Endothelial cell of umbilical vein (primary cell): ENCODE measurements around the gene SH3BP4. TPM values are rescaled to one million over a fixed set of nuclear protein-coding genes. Genes with fewer than 3 reads are reported as not detected.

Source experiments
- BruUV-seq: library from RNA; stranded (reverse); fragments of 400-500 nt; replicated peaks from 2 replicates; lab custom pipeline; 2021; lab: Mats Ljungman, UMichigan
- CTCF ChIA-PET: fragments of 300-600, 350-600 bp; sonication (Branson Sonifier 250); formaldehyde crosslinking; loops from one replicate; lab custom pipeline; 2021; ENCODE audit warnings: antibody characterized with exemption, inconsistent platforms; lab: Charles Lee
- POLR2A ChIA-PET: fragments of 300-600, 350-600 bp; sonication (Branson Sonifier 250); formaldehyde crosslinking; loops from one replicate; lab custom pipeline; 2021; ENCODE audit warnings: antibody characterized with exemption, inconsistent platforms; lab: Charles Lee
- DNase-seq: peaks from one replicate; pipeline ENCODE4 v3.0.0-alpha.2; 2011; ENCODE audit warnings: low read depth, low spot score
- FAIRE-seq: peaks from 2 replicates; lab custom pipeline; 2011; peaks lifted over from hg19 to GRCh38; lab: Jason Lieb, UNC
- H2AFZ ChIP-seq: 2 replicates; pipeline ENCODE4 v1.6.0; 2012; ENCODE audit warnings: low read depth, low read length, control low read depth, inconsistent platforms
- H3K27ac ChIP-seq: 2 replicates; pipeline ENCODE4 v1.5.1; 2011; ENCODE audit warnings: low read depth, mild to moderate bottlenecking, control low read depth, low read length, moderate library complexity; ENCODE audit not compliant: insufficient read depth
- H3K27me3 ChIP-seq, 2 experiments: 2 replicates each; pipeline versions ENCODE4 v1.6.0 to v1.6.1; 2011; ENCODE audit warnings: low read length in 2 of 2, mixed read lengths in 1 of 2; ENCODE audit not compliant: control insufficient read depth in 2 of 2, insufficient read depth in 2 of 2
- H3K36me3 ChIP-seq, 2 experiments: 2 replicates in 1 of 2; 3 replicates in 1 of 2; pipeline ENCODE4 v1.5.1; 2011; ENCODE audit warnings: low read length in 2 of 2, mild to moderate bottlenecking in 1 of 2, moderate library complexity in 1 of 2; ENCODE audit not compliant: control insufficient read depth in 2 of 2, insufficient read depth in 2 of 2; ENCODE audit errors: extremely low read depth in 1 of 2
- H3K4me1 ChIP-seq: 3 replicates; pipeline ENCODE4 v1.5.1; 2011; ENCODE audit warnings: mild to moderate bottlenecking, low read length; ENCODE audit not compliant: control insufficient read depth, insufficient read depth; ENCODE audit errors: extremely low read depth
- H3K4me2 ChIP-seq: 2 replicates; pipeline ENCODE4 v1.6.1; 2011; ENCODE audit warnings: low read length, control low read depth, mixed read lengths; ENCODE audit not compliant: insufficient read depth
- H3K4me3 ChIP-seq, 3 experiments: fragments of 200-600 bp in 1 of 3; sonication (generic), shearing (Covaris generic) in 1 of 3; replicated peaks in 1 of 3; 2 replicates each; pipeline ENCODE4 v1.5.1; 2011 to 2016; ENCODE audit warnings: control low read depth in 3 of 3, low read length in 3 of 3, mild to moderate bottlenecking in 2 of 3, inconsistent platforms in 1 of 3, low read depth in 1 of 3, moderate library complexity in 1 of 3; ENCODE audit not compliant: insufficient read depth in 1 of 3
- H3K79me2 ChIP-seq: 2 replicates; pipeline ENCODE4 v1.6.0; 2012; ENCODE audit warnings: low read length, inconsistent platforms; ENCODE audit not compliant: control insufficient read depth, insufficient read depth
- H3K9ac ChIP-seq: replicated peaks from 2 replicates; pipeline ENCODE3; 2011; ENCODE audit warnings: low read length, control low read depth; ENCODE audit not compliant: insufficient read depth; ENCODE audit errors: extremely low read depth
- H3K9me1 ChIP-seq: replicated peaks from 3 replicates; pipeline ENCODE4 v1.6.0; 2011; ENCODE audit warnings: mild to moderate bottlenecking, low read length; ENCODE audit not compliant: control insufficient read depth, insufficient read depth; ENCODE audit errors: extremely low read depth
- H3K9me3 ChIP-seq: replicated peaks from 2 replicates; pipeline ENCODE4 v1.5.1; 2012; ENCODE audit warnings: low read length, inconsistent platforms; ENCODE audit not compliant: control insufficient read depth, insufficient read depth
- H4K20me1 ChIP-seq: replicated peaks from 2 replicates; pipeline ENCODE3; 2011; ENCODE audit warnings: mild to moderate bottlenecking, low read length; ENCODE audit not compliant: control insufficient read depth, insufficient read depth; ENCODE audit errors: extremely low read depth
- EZH2 ChIP-seq: IDR thresholded peaks from 2 replicates; pipeline ENCODE4 v1.6.1; 2012; ENCODE audit warnings: borderline replicate concordance, low read depth, mild to moderate bottlenecking, moderate library complexity, low read length, inconsistent platforms; ENCODE audit not compliant: severe bottlenecking
- FOS ChIP-seq: IDR thresholded peaks from 2 replicates; pipeline ENCODE4 v1.6.1; 2011; ENCODE audit warnings: mild to moderate bottlenecking, low read length, moderate library complexity, borderline replicate concordance; ENCODE audit not compliant: insufficient read depth
- GATA2 ChIP-seq: IDR thresholded peaks from 2 replicates; pipeline ENCODE4 v1.7.0; 2011; ENCODE audit warnings: low read depth, mild to moderate bottlenecking, moderate library complexity, mixed read lengths, low read length; ENCODE audit not compliant: insufficient read length, insufficient read depth
- JUN ChIP-seq: IDR thresholded peaks from 2 replicates; pipeline ENCODE4 v1.6.1; 2011; ENCODE audit warnings: borderline replicate concordance, low read depth; ENCODE audit not compliant: insufficient read length, insufficient read depth
- MYC ChIP-seq: IDR thresholded peaks from one replicate; pipeline ENCODE4 v1.6.1; 2011; ENCODE audit warnings: mild to moderate bottlenecking, low read depth, low read length
- POLR2AphosphoS5 ChIP-seq: IDR thresholded peaks from 2 replicates; pipeline ENCODE4 v1.6.1; 2012; ENCODE audit warnings: low read depth, mild to moderate bottlenecking, control low read depth, low read length, moderate library complexity; ENCODE audit not compliant: insufficient read depth
- dilution Hi-C: fragments of 300-500 bp; cut with MboI; formaldehyde crosslinking; loops from one replicate; pipeline ENCODE4 v1.15.0; 2019; ENCODE audit warnings: low sequenced_read_pairs; ENCODE audit not compliant: extremely low pct_ligation_motif_present
- intact Hi-C: fragments of 100-400 bp; cut with micrococcal nuclease; formaldehyde crosslinking; loops from one replicate; pipeline ENCODE4 v1.10.0; 2022
- polyA plus RNA-seq, 4 experiments: library from polyadenylated mRNA; depleted of rRNA in 3 of 4; stranded (reverse) in 3 of 4; unstranded in 1 of 4; fragments of >200 nt; gene quantifications; 2 replicates each; pipeline versions ENCODE4 v1.2.1 to v1.2.3, GENCODE V29; 2011 to 2012; ENCODE audit warnings: missing spikeins in 1 of 4
- total RNA-seq: library from RNA; stranded (reverse); gene quantifications from 2 replicates; pipeline ENCODE4 v1.2.3, GENCODE V29; 2021
- TF ChIP-seq, protein P1 (sequence below), 2 donors: IDR thresholded peaks; 1 replicate in 1 of 2; 2 replicates in 1 of 2; pipeline ENCODE4 v1.5.1; 2011; ENCODE audit warnings: low read length in 2 of 2, mild to moderate bottlenecking in 2 of 2, moderate library complexity in 2 of 2, control low read depth in 1 of 2, inconsistent platforms in 1 of 2, low read depth in 1 of 2; ENCODE audit not compliant: insufficient read depth in 1 of 2; ENCODE audit errors: extremely low read depth in 1 of 2

The SH3BP4 gene
- total and polyA plus RNA-seq, 2 donors (not counting 3 experiments of a cell fraction or from before 2014, with no cell fraction given) = 85.2 to 100.0 TPM

DNA sequence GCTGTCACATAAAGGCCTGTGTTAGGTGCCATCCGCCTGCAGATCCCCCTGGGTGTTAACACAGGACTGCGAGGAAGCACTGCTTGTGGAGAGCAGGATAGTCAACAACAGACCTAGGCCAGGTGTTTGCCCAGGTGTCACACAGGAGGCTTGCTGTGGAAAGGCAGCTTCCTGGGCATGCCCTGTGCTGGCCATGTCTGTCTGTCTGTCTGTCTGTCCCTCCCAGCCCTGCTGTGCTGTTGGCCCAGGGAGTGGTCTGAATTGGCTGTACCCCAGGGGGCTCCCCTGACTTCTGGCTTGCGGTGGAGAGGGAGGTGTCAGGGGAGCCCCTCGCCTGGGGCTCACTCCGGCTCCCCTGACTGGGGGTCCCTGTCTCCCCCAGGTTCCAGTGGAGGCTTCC, 53.2 kb downstream of the SH3BP4 start:
- Histone ChIP-seq H3K27ac (peak overlapping the region; percentile 43), H3K27me3 (no peaks in the 10 kb centered on the region), H3K4me2 (no peak overlapping the region), H3K9me1 (no peaks in the 10 kb centered on the region), H4K20me1 (no peaks in the 10 kb centered on the region), H3K79me2 (peaks cover 98% of the 10 kb centered on the region), H3K36me3 (peaks cover 10% of the 10 kb centered on the region in 2 experiments), H3K4me1 (peaks cover 24% of the 10 kb centered on the region), H3K9ac (no peak overlapping the region), H3K4me3 (no peak overlapping the region), H3K9me3 (no peaks in the 10 kb centered on the region), H2AFZ (no peak overlapping the region)
- intact Hi-C loops = loop anchor here (1.0 kb wide), 1 partner anchor 102 kb away; no protein-coding TSS in a partner anchor
- TF ChIP-seq FOS (no peak), EZH2 (no peak)
- no peak for FAIRE-seq
- POLR2A ChIA-PET = no interaction called here
- DNase-seq = no peak
- CTCF ChIA-PET = interaction anchor here (0.7 to 1.3 kb wide), 9 partner anchors 11 to 123 kb away, joined by 3 to 12 read pairs (median 4); no protein-coding TSS in a partner anchor
- BruUV-seq = no TSS peak
- dilution Hi-C loops = no loop called here

DNA sequence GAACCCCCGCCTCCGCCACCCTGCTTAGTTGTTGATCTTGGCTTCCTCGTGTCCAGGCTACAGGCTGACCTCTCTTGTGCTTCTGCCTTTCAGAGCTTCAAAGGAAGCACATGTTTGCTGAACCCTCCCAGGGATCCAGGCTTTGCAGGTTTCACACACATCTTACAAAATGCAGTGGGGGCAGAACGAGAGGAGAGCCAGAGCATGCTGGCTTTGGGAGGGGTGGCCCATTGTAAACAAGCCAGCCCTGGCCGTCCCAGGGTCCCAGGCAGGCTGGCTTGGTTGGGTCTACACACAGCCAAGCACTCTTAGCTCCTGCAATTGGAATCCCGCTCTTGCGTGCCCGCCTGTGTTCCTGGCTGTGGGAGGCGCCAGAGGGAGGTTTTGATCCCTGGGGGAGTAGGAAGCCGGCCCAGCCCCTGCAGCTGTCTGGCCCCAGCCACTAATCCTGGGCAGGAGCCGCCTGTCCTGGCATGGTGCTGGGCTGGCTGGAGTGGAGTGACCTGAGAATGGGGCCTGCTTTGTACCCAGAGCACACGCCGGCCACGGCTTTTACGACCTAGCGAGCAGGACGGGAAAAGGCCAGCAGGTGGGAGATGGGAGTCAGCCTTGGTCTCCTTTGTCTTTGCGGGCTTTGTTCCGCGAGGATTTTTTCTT, 53.9 kb downstream of the SH3BP4 start:
- intact Hi-C loops (loop anchor here (1.0 kb wide), 2 partner anchors 46 to 102 kb away; no protein-coding TSS in a partner anchor), dilution Hi-C loops (no loop called here)
- peak; percentile 63 for FAIRE-seq
- Histone ChIP-seq H3K9ac (no peak overlapping the region), H3K4me3 (no peak overlapping the region), H3K4me2 (peak overlapping the region; percentile 10), H3K27ac (peak overlapping the region; percentile 43), H3K4me1 (peaks cover 17% of the 10 kb centered on the region), H3K9me1 (no peaks in the 10 kb centered on the region), H3K79me2 (peaks cover 98% of the 10 kb centered on the region), H2AFZ (no peak overlapping the region), H4K20me1 (no peaks in the 10 kb centered on the region), H3K27me3 (no peaks in the 10 kb centered on the region), H3K9me3 (no peaks in the 10 kb centered on the region), H3K36me3 (peaks cover 5 to 10% of the 10 kb centered on the region in 2 experiments)
- POLR2A ChIA-PET = interaction anchor here (0.6 kb wide), 1 partner anchor 59 kb away, joined by 3 read pairs; no protein-coding TSS in a partner anchor
- TF ChIP-seq POLR2AphosphoS5 = no peak
- TF ChIP-seq, protein P1, sequence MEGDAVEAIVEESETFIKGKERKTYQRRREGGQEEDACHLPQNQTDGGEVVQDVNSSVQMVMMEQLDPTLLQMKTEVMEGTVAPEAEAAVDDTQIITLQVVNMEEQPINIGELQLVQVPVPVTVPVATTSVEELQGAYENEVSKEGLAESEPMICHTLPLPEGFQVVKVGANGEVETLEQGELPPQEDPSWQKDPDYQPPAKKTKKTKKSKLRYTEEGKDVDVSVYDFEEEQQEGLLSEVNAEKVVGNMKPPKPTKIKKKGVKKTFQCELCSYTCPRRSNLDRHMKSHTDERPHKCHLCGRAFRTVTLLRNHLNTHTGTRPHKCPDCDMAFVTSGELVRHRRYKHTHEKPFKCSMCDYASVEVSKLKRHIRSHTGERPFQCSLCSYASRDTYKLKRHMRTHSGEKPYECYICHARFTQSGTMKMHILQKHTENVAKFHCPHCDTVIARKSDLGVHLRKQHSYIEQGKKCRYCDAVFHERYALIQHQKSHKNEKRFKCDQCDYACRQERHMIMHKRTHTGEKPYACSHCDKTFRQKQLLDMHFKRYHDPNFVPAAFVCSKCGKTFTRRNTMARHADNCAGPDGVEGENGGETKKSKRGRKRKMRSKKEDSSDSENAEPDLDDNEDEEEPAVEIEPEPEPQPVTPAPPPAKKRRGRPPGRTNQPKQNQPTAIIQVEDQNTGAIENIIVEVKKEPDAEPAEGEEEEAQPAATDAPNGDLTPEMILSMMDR (IDR thresholded peaks at IDR 0.05; ENCODE audit: extremely low read depth in 1 of 2, insufficient read depth in 1 of 2, low read depth in 1 of 2, low read length in 2 of 2) = peak; percentile 25 to 26
- no peak for TF ChIP-seq GATA2
- no peak for TF ChIP-seq MYC
- TF ChIP-seq EZH2 = no peak
- no peak for TF ChIP-seq FOS
- no peak for TF ChIP-seq JUN
- no TSS peak for BruUV-seq
- CTCF ChIA-PET = interaction anchor here (0.7 to 1.3 kb wide), 10 partner anchors 10 to 124 kb away, joined by 3 to 12 read pairs (median 4); no protein-coding TSS in a partner anchor
- peak; percentile 75 for DNase-seq
